Cardiac fibroblast (primary cell): ENCODE data around the gene PLAA.

Source experiments
- DNase-seq, 2 donors: peaks; one replicate each; pipeline versions ENCODE4 v3.0.0 to v3.0.0-alpha.2; 2010; ENCODE audit warnings: low read depth in 2 of 2
- H3K4me3 ChIP-seq, 2 donors: replicated peaks in 1 of 2; 1 replicate in 1 of 2; 2 replicates in 1 of 2; pipeline ENCODE4 v1.5.1; 2011; ENCODE audit warnings: low read depth in 2 of 2, low read length in 2 of 2, mild to moderate bottlenecking in 2 of 2, moderate library complexity in 1 of 2
- TF ChIP-seq, protein P1 (sequence below): IDR thresholded peaks from one replicate; pipeline ENCODE4 v1.5.1; 2011; ENCODE audit warnings: low read depth, mild to moderate bottlenecking, low read length, inconsistent platforms

PLAA gene

DNA sequence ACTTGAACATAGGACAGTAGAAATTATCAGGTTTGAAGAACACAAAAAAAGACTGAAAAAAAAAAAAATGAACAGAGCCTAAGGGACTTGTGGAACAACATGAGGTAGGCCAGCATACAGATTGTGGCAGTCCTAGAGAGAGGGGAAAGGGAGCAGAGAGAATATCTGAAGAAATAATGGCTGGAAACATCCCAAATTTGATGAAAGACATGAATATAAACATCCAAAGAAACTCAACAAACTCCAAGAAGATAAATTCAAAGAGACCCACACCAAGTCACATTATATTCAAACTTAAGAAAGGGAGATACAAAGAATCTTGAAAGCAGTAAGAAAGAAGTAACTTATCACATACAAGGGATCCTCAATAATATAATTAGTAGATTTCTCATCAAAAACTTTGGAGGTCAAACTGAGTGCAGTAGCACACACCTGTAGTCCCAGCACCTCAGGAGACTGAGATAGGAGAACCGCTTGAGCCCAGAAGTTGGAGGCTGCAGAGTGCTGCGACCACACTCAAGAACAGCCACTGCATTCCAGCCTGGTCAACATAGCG lies 9.1 kb downstream of the PLAA start:
- no peak overlapping the region for H3K4me3 ChIP-seq
- TF ChIP-seq, protein P1, sequence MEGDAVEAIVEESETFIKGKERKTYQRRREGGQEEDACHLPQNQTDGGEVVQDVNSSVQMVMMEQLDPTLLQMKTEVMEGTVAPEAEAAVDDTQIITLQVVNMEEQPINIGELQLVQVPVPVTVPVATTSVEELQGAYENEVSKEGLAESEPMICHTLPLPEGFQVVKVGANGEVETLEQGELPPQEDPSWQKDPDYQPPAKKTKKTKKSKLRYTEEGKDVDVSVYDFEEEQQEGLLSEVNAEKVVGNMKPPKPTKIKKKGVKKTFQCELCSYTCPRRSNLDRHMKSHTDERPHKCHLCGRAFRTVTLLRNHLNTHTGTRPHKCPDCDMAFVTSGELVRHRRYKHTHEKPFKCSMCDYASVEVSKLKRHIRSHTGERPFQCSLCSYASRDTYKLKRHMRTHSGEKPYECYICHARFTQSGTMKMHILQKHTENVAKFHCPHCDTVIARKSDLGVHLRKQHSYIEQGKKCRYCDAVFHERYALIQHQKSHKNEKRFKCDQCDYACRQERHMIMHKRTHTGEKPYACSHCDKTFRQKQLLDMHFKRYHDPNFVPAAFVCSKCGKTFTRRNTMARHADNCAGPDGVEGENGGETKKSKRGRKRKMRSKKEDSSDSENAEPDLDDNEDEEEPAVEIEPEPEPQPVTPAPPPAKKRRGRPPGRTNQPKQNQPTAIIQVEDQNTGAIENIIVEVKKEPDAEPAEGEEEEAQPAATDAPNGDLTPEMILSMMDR = no peak
- DNase-seq = no peak

DNA sequence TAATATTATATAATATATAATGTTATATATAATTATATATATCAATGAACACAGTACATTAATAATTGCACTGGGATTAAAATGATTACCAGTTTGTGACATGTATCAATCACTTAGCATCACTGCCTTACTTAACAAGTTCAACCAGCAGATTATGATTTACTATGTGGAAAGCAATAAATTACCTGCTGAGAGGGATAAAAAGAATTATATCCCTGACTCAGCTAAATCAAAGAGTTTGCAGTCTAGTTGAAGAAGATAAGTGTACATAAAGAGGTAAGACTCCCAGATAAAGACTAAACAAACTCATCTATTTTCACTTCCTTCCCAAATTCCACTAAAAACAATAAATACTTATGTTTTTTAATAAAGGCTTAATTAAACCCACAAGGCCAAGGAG lies 11.2 kb downstream of the PLAA start:
- H3K4me3 ChIP-seq = no peak overlapping the region
- no peak for DNase-seq
- TF ChIP-seq, protein P1 = no peak

DNA sequence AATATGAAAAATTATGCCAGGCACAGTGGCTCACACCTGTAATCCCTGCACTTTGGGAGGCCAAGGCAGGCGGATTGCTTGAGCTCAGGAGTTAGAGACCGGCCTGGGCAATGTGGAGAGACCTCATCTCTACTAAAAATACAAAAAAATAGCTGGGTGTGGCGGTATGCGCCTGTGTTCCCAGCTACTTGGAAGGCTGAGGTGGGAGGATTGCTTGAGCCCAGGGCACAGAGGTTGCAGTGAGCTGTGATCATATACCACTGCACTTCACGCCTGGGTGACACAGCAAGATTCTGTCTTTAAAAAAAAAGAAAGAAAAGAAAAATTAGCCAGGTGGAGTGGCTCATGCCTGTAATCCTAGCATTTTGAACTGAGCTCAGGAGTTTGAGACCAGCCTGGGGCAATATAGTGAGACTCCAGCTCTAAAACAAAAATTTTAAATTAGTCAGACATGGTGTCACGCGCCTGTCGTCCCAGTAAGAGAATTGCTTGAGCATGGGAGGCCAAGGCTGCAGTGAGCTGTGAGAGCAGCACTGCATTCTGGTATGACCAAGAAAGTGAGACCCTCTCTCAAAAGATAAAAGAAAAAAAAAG lies 18.0 kb downstream of the PLAA start:
- no peak overlapping the region for H3K4me3 ChIP-seq
- no peak for DNase-seq
- TF ChIP-seq, protein P1 = no peak

DNA sequence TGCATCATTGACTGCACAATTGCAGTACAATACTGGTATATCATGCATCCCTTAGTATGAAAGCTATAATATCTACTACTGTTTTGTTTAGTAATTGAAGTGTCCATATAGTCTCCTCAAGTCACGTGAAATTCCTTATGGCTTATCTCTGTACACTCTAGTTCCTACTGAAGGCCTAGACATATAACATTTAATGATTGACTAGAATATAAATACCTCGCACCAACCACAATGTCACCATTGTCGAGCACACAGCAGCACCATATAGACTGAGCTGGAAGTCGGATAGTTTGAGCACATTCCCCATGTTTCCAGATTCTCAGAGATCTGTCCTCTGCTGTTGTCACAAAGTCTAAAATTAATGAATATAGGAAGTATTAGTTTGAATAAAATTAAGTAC lies 21.4 kb downstream of the PLAA start:
- TF ChIP-seq, protein P1 = no peak
- H3K4me3 ChIP-seq = no peak overlapping the region
- DNase-seq = no peak

DNA sequence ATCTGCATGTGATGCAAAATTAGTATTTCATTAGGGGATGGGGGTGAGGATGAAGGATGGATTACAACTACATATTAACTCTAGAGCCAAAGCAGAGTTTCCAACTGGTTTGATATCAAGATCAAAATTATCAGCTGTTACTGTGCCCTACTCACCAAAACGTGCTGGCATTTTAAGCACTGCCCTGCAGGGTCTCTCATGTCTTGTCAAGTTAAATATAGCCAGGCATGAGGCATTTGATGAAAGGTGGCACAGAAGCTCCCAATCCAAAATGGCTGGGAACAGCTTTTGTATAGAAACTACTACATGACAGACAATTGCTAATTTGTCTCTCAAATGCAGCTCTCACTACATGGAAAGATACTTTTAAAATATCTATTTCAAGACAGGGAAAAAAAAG lies 27.3 kb downstream of the PLAA start:
- DNase-seq = no peak
- TF ChIP-seq, protein P1 = no peak

DNA sequence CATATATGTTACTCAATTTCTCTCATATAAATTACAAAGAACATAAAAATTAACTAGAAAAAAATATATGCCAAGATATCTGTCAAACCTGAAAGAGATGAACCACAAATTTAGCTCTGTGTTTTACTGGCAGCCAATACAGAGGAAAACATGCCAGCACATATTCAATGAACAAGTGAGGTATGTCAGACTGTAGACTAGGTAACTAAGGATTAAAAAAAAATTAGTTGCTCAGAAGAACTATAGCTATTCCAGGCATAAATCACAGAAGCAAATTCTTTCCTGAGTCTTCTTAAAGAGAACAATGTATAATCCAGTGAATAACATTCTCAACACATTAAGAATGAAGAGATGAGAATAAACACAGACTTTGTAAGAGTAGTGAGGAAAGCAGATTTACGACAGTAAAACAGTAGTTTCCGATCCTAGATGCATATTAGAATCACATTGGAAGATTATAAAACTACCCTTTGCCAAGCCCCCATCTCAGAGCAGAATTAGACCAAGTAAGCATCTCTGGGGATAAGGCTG lies 33.8 kb downstream of the PLAA start:
- DNase-seq = no peak
- TF ChIP-seq, protein P1 = no peak
- H3K4me3 ChIP-seq = no peak overlapping the region

More for the DNA sequence above, 27.3 kb downstream of the PLAA start:
- no peak overlapping the region for H3K4me3 ChIP-seq
